Measurements from ENCODE around the gene CC2D2B. TPM values are rescaled to one million over a fixed set of nuclear protein-coding genes. Genes with fewer than 3 reads are reported as not detected.

CC2D2B gene
- total and polyA plus RNA-seq, 2 of the 13 experiments (the other 11 are each of a cell fraction or from before 2014, with no cell fraction given) = 0.20 TPM; not detected in 1

DNA sequence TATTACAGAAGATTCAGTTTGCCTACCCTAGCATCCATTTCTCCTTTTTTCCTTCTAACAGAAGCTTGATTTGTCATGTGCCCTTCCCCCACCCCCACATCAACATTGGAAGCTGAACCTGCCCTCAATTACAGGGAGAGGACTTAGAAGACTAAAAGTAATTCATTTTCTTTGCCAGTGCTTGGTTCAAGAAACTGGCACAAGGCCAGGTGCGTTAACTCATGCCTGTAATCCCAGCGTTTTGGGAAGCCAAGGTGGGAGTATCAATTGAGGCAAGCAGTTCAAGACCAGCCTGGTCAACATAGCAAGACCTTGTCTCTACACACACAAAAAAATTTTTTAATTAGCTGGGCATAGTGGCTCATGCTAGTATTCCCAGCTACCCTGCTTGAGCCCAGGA is 168.2 kb downstream of the CC2D2B start:
- BruUV-seq (replicated peaks) = no TSS peak
- no peak overlapping the region for H3K27ac ChIP-seq (ENCODE audit: extremely low read length, insufficient read depth, low read length)
- CTCF ChIA-PET (ENCODE audit: low intra/inter-chr PET ratio, low total read pairs) = no interaction called here
- H3K27me3 ChIP-seq (ENCODE audit: control insufficient read depth in 1 of 2, insufficient read depth in 2 of 2, low read length in 2 of 2) = no peaks in the 10 kb centered on the region
- no peaks in the 10 kb centered on the region for H3K79me2 ChIP-seq (ENCODE audit: insufficient read depth, low read length)
- 88% methylated on average over 2 of the region's 2 CpGs for WGBS (ENCODE audit: low lambda C conversion rate)
- no peak overlapping the region for H3K4me3 ChIP-seq (replicated peaks in 1 of 3; ENCODE audit: insufficient read depth in 1 of 3, low read depth in 2 of 3, low read length in 3 of 3)
- TF ChIP-seq, protein P1, sequence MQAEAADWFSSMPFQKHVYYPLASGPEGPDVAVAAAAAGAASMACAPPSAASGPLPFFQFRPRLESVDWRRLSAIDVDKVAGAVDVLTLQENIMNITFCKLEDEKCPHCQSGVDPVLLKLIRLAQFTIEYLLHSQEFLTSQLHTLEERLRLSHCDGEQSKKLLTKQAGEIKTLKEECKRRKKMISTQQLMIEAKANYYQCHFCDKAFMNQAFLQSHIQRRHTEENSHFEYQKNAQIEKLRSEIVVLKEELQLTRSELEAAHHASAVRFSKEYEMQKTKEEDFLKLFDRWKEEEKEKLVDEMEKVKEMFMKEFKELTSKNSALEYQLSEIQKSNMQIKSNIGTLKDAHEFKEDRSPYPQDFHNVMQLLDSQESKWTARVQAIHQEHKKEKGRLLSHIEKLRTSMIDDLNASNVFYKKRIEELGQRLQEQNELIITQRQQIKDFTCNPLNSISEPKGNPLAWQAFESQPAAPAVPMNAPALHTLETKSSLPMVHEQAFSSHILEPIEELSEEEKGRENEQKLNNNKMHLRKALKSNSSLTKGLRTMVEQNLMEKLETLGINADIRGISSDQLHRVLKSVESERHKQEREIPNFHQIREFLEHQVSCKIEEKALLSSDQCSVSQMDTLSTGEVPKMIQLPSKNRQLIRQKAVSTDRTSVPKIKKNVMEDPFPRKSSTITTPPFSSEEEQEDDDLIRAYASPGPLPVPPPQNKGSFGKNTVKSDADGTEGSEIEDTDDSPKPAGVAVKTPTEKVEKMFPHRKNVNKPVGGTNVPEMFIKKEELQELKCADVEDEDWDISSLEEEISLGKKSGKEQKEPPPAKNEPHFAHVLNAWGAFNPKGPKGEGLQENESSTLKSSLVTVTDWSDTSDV (CRISPR knock-in tag; IDR thresholded peaks at IDR 0.05) = no peak
- no peak for TF ChIP-seq TARDBP (CRISPR knock-in tag; IDR thresholded peaks at IDR 0.05)
- TF ChIP-seq LCORL (IDR thresholded peaks at IDR 0.05) = peak; percentile 64
- TF ChIP-seq LCORL (CRISPR knock-in tag; IDR thresholded peaks at IDR 0.05) = no peak
- H3K4me2 ChIP-seq (ENCODE audit: low read depth, low read length) = no peak overlapping the region
- ATAC-seq (no peak), DNase-seq (ENCODE audit: low spot score) (no peak), FAIRE-seq (no peak)
- no peaks in the 10 kb centered on the region for H3K36me3 ChIP-seq (replicated peaks in 1 of 2; ENCODE audit: control insufficient read depth in 1 of 2, insufficient read depth in 2 of 2, low read length in 2 of 2)
- in situ Hi-C loops (cut with HindIII; ENCODE audit: extremely low pct_ligation_motif_present, low pct_unique_long_range_greater_than_20kb) = no loop called here
- intact Hi-C loops (cut with micrococcal nuclease; ENCODE audit: unreplicated experiment) = no loop called here
- H2AFZ ChIP-seq (ENCODE audit: low read length) = no peak overlapping the region
- no peaks in the 10 kb centered on the region for H3K9me3 ChIP-seq (ENCODE audit: low read length)
- POLR2A ChIA-PET = interaction anchor here (0.8 to 1.8 kb wide), 2 partner anchors 17 to 54 kb away, joined by 4 to 7 read pairs; partner anchors contain the start of gene ZNF518A
- no peak overlapping the region for H3K9ac ChIP-seq (ENCODE audit: insufficient read depth, low read depth, low read length)
- H3K4me1 ChIP-seq (ENCODE audit: insufficient read depth, low read length) = no peaks in the 10 kb centered on the region
- no peaks in the 10 kb centered on the region for H4K20me1 ChIP-seq (ENCODE audit: insufficient read depth, low read length)

DNA sequence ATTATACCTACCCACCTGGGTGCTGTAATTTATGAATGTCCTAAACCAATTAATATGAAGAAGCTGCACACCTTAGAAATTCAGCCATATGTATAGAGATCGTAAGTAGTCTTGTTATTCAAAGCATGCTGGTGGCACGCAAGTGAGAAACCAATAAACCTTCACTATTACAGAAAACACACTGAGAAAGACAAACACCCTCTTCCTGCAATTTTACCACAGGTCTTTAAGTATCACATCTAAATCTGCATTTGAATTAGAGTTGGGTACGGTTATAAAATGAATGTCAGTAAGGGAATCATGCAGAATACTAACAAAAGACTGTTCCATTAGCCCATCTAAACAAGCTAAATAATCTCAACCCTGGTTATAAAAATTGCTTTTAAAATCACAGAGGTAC is 169.4 kb downstream of the CC2D2B start:
- Histone ChIP-seq H3K4me2 (ENCODE audit: low read depth, low read length) (no peak overlapping the region), H3K36me3 (replicated peaks in 1 of 2; ENCODE audit: control insufficient read depth in 1 of 2, insufficient read depth in 2 of 2, low read length in 2 of 2) (no peaks in the 10 kb centered on the region), H3K27ac (ENCODE audit: extremely low read length, insufficient read depth, low read length) (no peak overlapping the region), H3K79me2 (ENCODE audit: insufficient read depth, low read length) (no peaks in the 10 kb centered on the region), H2AFZ (ENCODE audit: low read length) (no peak overlapping the region), H3K9me3 (ENCODE audit: low read length) (no peaks in the 10 kb centered on the region), H3K27me3 (ENCODE audit: control insufficient read depth in 1 of 2, insufficient read depth in 2 of 2, low read length in 2 of 2) (no peaks in the 10 kb centered on the region), H4K20me1 (ENCODE audit: insufficient read depth, low read length) (no peaks in the 10 kb centered on the region), H3K9ac (ENCODE audit: insufficient read depth, low read depth, low read length) (no peak overlapping the region), H3K4me3 (replicated peaks in 1 of 3; ENCODE audit: insufficient read depth in 1 of 3, low read depth in 2 of 3, low read length in 3 of 3) (no peak overlapping the region), H3K4me1 (ENCODE audit: insufficient read depth, low read length) (no peaks in the 10 kb centered on the region)
- ATAC-seq = no peak
- ChIA-PET CTCF (ENCODE audit: low intra/inter-chr PET ratio, low total read pairs) (no interaction called here), POLR2A (no interaction called here)
- no peak for FAIRE-seq
- BruUV-seq (replicated peaks) = no TSS peak
- in situ Hi-C loops (cut with HindIII; ENCODE audit: extremely low pct_ligation_motif_present, low pct_unique_long_range_greater_than_20kb) = no loop called here
- intact Hi-C loops (cut with micrococcal nuclease; ENCODE audit: unreplicated experiment) = no loop called here
- 96% methylated on average over 3 of the region's 3 CpGs for WGBS (ENCODE audit: low lambda C conversion rate)
- no peak for DNase-seq (ENCODE audit: low spot score)
- no peak for TF ChIP-seq SP2 (CRISPR knock-in tag; IDR thresholded peaks at IDR 0.05)
- TF ChIP-seq PHF5A (CRISPR knock-in tag; IDR thresholded peaks at IDR 0.05; ENCODE audit: low read depth, unreplicated experiment) = no peak
- TF ChIP-seq, protein P2, sequence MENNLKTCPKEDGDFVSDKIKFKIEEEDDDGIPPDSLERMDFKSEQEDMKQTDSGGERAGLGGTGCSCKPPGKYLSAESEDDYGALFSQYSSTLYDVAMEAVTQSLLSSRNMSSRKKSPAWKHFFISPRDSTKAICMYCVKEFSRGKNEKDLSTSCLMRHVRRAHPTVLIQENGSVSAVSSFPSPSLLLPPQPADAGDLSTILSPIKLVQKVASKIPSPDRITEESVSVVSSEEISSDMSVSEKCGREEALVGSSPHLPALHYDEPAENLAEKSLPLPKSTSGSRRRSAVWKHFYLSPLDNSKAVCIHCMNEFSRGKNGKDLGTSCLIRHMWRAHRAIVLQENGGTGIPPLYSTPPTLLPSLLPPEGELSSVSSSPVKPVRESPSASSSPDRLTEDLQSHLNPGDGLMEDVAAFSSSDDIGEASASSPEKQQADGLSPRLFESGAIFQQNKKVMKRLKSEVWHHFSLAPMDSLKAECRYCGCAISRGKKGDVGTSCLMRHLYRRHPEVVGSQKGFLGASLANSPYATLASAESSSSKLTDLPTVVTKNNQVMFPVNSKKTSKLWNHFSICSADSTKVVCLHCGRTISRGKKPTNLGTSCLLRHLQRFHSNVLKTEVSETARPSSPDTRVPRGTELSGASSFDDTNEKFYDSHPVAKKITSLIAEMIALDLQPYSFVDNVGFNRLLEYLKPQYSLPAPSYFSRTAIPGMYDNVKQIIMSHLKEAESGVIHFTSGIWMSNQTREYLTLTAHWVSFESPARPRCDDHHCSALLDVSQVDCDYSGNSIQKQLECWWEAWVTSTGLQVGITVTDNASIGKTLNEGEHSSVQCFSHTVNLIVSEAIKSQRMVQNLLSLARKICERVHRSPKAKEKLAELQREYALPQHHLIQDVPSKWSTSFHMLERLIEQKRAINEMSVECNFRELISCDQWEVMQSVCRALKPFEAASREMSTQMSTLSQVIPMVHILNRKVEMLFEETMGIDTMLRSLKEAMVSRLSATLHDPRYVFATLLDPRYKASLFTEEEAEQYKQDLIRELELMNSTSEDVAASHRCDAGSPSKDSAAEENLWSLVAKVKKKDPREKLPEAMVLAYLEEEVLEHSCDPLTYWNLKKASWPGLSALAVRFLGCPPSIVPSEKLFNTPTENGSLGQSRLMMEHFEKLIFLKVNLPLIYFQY (CRISPR knock-in tag; IDR thresholded peaks at IDR 0.05; ENCODE audit: borderline replicate concordance) = no peak
- no peak for TF ChIP-seq MEF2D (CRISPR knock-in tag; IDR thresholded peaks at IDR 0.05)
- TF ChIP-seq GPN1 (CRISPR knock-in tag; IDR thresholded peaks at IDR 0.05; ENCODE audit: borderline replicate concordance) = no peak
- no peak for TF ChIP-seq MAFK (conservative IDR thresholded peaks at IDR 0.05 in 1 of 2, IDR thresholded peaks at IDR 0.05 in 1 of 2; ENCODE audit: low read length in 2 of 2)
- TF ChIP-seq PHF20 (CRISPR knock-in tag; IDR thresholded peaks at IDR 0.05) = no peak
- TF ChIP-seq PAX8 (CRISPR knock-in tag; IDR thresholded peaks at IDR 0.05; ENCODE audit: borderline replicate concordance) = no peak
- TF ChIP-seq ZNF431 (CRISPR knock-in tag; IDR thresholded peaks at IDR 0.05; ENCODE audit: borderline replicate concordance, low read depth) = no peak
- no peak for TF ChIP-seq ZNF10 (CRISPR knock-in tag; IDR thresholded peaks at IDR 0.05; ENCODE audit: borderline replicate concordance, low read depth)
